Measurements from ENCODE around the gene PIM2. TPM values are rescaled to one million over a fixed set of nuclear protein-coding genes. Genes with fewer than 3 reads are reported as not detected.

Gene PIM2
- total RNA-seq, 1 donor from 2014 or later = 196 TPM

GRCh38 chrX:48937054-48937907 is 18.5 kb upstream of the PIM2 start:
- intact Hi-C loops (cut with micrococcal nuclease) = loop anchor here (1.0 to 10.0 kb wide), 5 partner anchors 18 to 335 kb away; partner anchors contain the start of gene PIM2

- intact Hi-C loops (cut with micrococcal nuclease) = loop anchor here (1.0 to 10.0 kb wide), 5 partner anchors 17 to 336 kb away; partner anchors contain the start of gene PIM2
Observed at GRCh38 chrX:48936429-48937053, 17.7 kb upstream of the PIM2 start.

- intact Hi-C loops (cut with micrococcal nuclease) = loop anchor here (5.0 to 10.0 kb wide), 3 partner anchors 220 to 337 kb away; no protein-coding TSS in a partner anchor
Observed at GRCh38 chrX:48935301-48935670, 16.5 kb upstream of the PIM2 start.

GRCh38 chrX:48934581-48935300 is 15.9 kb upstream of the PIM2 start:
- intact Hi-C loops (cut with micrococcal nuclease) = loop anchor here (5.0 to 10.0 kb wide), 3 partner anchors 220 to 338 kb away; no protein-coding TSS in a partner anchor

GRCh38 chrX:48933757-48934156 is 14.9 kb upstream of the PIM2 start:
- intact Hi-C loops (cut with micrococcal nuclease) = loop anchor here (10.0 kb wide), 2 partner anchors 219 to 261 kb away; no protein-coding TSS in a partner anchor

- intact Hi-C loops (cut with micrococcal nuclease) = no loop called here
Observed at GRCh38 chrX:48927736-48928382, 9.0 kb upstream of the PIM2 start.

- intact Hi-C loops (cut with micrococcal nuclease) = no loop called here
Observed at GRCh38 chrX:48927123-48927522, 8.3 kb upstream of the PIM2 start.

- intact Hi-C loops (cut with micrococcal nuclease) = no loop called here
Observed at GRCh38 chrX:48924270-48924669, 5.4 kb upstream of the PIM2 start.

- intact Hi-C loops (cut with micrococcal nuclease) = no loop called here
Observed at GRCh38 chrX:48923771-48924170, 4.9 kb upstream of the PIM2 start.

- intact Hi-C loops (cut with micrococcal nuclease) = no loop called here
Observed at GRCh38 chrX:48920718-48921104, 1.9 kb upstream of the PIM2 start.

GRCh38 chrX:48919947-48920717 is 1.3 kb upstream of the PIM2 start:
- intact Hi-C loops (cut with micrococcal nuclease) = loop anchor here (1.0 to 10.0 kb wide), 5 partner anchors 17 to 275 kb away; partner anchors contain the start of gene GRIPAP1

- intact Hi-C loops (cut with micrococcal nuclease) = loop anchor here (1.0 to 10.0 kb wide), 5 partner anchors 18 to 275 kb away; partner anchors contain the start of gene GRIPAP1
Observed at GRCh38 chrX:48919360-48919841, 577 bp upstream of the PIM2 start.

- intact Hi-C loops (cut with micrococcal nuclease) = loop anchor here (5.0 to 10.0 kb wide), 2 partner anchors 84 to 273 kb away; partner anchors contain the start of gene GRIPAP1
Observed at GRCh38 chrX:48918301-48918642, 552 bp downstream of the PIM2 start.

GRCh38 chrX:48917139-48918001 is 1.5 kb downstream of the PIM2 start:
- intact Hi-C loops (cut with micrococcal nuclease) = loop anchor here (1.0 to 10.0 kb wide), 5 partner anchors 20 to 273 kb away; partner anchors contain the start of genes GRIPAP1, PQBP1, TFE3 and TIMM17B

GRCh38 chrX:48914593-48915493 is 4.0 kb downstream of the PIM2 start:
- intact Hi-C loops (cut with micrococcal nuclease) = loop anchor here (5.0 to 10.0 kb wide), 2 partner anchors 87 to 270 kb away; partner anchors contain the start of gene GRIPAP1

GRCh38 chrX:48913605-48914366 is 5.0 kb downstream of the PIM2 start:
- intact Hi-C loops (cut with micrococcal nuclease) = loop anchor here (10.0 kb wide), 1 partner anchor 269 kb away; no protein-coding TSS in a partner anchor

Measured in T-helper 2 cell treated with Interferon-gamma antibody and Interleukin-4, amounts not matched to agents 100 ng/mL and 5 ng/mL, for 36 hours (primary cell).